Upper lobe of left lung (tissue), 6 donors: ENCODE results near the gene PCSK5. TPM values are rescaled to one million over a fixed set of nuclear protein-coding genes. Genes with fewer than 3 reads are reported as not detected.

Source experiments
- ATAC-seq, 2 donors: fragments of 200-7000 bp; cut with Tn5 transposase; one replicate each; pipeline ENCODE4 v1.9.1; 2022; ENCODE audit warnings: mild to moderate bottlenecking in 2 of 2, moderate library complexity in 2 of 2; ENCODE audit not compliant: low FRiP score in 2 of 2
- DNase-seq, 2 donors: peaks; one replicate each; pipeline ENCODE4 v3.0.0-alpha.2; 2019 to 2020
- H3K27ac ChIP-seq, 4 donors: fragments of 200-600 bp; sonication (generic); one replicate each; pipeline ENCODE4 v1.5.1; 2016 to 2019
- H3K27me3 ChIP-seq, 4 donors: fragments of 200-600 bp; sonication (generic); one replicate each; pipeline ENCODE4 v1.5.1; 2017 to 2019
- H3K36me3 ChIP-seq, 4 donors: fragments of 200-600 bp; sonication (generic); one replicate each; pipeline ENCODE4 v1.5.1; 2016 to 2019
- H3K4me1 ChIP-seq, 4 donors: fragments of 200-600 bp; sonication (generic); one replicate each; pipeline ENCODE4 v1.5.1; 2018 to 2019
- H3K4me3 ChIP-seq, 4 donors: fragments of 200-600 bp; sonication (generic); one replicate each; pipeline ENCODE4 v1.5.1; 2017 to 2019; ENCODE audit warnings: mild to moderate bottlenecking in 2 of 4, moderate library complexity in 1 of 4
- H3K9me3 ChIP-seq, 4 donors: fragments of 200-600 bp; sonication (generic); one replicate each; pipeline ENCODE4 v1.5.1; 2018 to 2019
- CTCF ChIP-seq, 6 experiments: fragments of 450-650 bp in 4 of 6; fragments of 200-600 bp in 2 of 6; sonication (generic) in 2 of 6; IDR thresholded peaks; one replicate each; pipeline ENCODE4 v1.5.1; 2016 to 2019; ENCODE audit warnings: antibody characterized with exemption in 6 of 6
- EP300 ChIP-seq, 4 donors: sonication (generic); formaldehyde crosslinking; IDR thresholded peaks; one replicate each; pipeline ENCODE4 v1.5.1; 2017; ENCODE audit warnings: antibody characterized with exemption in 4 of 4, control low read depth in 2 of 4
- POLR2A ChIP-seq, 4 donors: fragments of 450-650 bp; IDR thresholded peaks; one replicate each; pipeline ENCODE4 v1.5.1; 2016 to 2017; ENCODE audit warnings: antibody characterized with exemption in 4 of 4, mild to moderate bottlenecking in 2 of 4
- POLR2AphosphoS5 ChIP-seq, 2 donors: sonication (generic); formaldehyde crosslinking; IDR thresholded peaks; one replicate each; pipeline ENCODE4 v1.5.1; 2017; ENCODE audit warnings: antibody characterized with exemption in 2 of 2
- WGBS, 2 donors: methylation state at CpG; one replicate each; pipeline ENCODE4 v1.1.5; 2017 to 2018; 5-methylcytosine and 5-hydroxymethylcytosine counted together
- total RNA-seq, 6 donors: library from RNA; depleted of rRNA in 4 of 6; stranded (reverse); fragments of >200 nt in 4 of 6; gene quantifications; one replicate each; pipeline versions ENCODE4 v1.1.0 to v1.2.1, GENCODE V29; 2016 to 2021
- donor health status: DM: no; HTN: no; CAD: no; lungs with moderate emphysema.
- donor health status: DM: no; HTN: yes; CAD: no; lungs with severe emphysema.

The PCSK5 gene
- total RNA-seq, 6 donors from 2014 or later, result 12.8 to 29.2 (median 18.3) TPM

- Histone ChIP-seq H3K27me3 (no peaks in the 10 kb centered on the region), H3K4me3 (no peak overlapping the region), H3K9me3 (no peaks in the 10 kb centered on the region), H3K36me3 (no peaks in the 10 kb centered on the region), H3K4me1 (no peaks in the 10 kb centered on the region), H3K27ac (no peak overlapping the region)
- DNase-seq, result peak; percentile 16 to 58
- WGBS, 2 donors, result 66 to 79% methylated on average over 7 to 12 of the region's 12 CpGs
- ATAC-seq, result peak in 1 of 2 donors; percentile 81
- no peak for TF ChIP-seq POLR2AphosphoS5 (IDR thresholded peaks at IDR 0.05)
- TF ChIP-seq CTCF (IDR thresholded peaks at IDR 0.05), result no peak
- no peak for TF ChIP-seq POLR2A (IDR thresholded peaks at IDR 0.05)
- no peak for TF ChIP-seq EP300 (IDR thresholded peaks at IDR 0.05)
Measured at GRCh38 chr9:76018235-76018634, 127.8 kb downstream of the PCSK5 start.

- ATAC-seq (no peak), DNase-seq (no peak)
- TF ChIP-seq POLR2AphosphoS5 (IDR thresholded peaks at IDR 0.05), result no peak
- TF ChIP-seq POLR2A (IDR thresholded peaks at IDR 0.05), result no peak
- no peak for TF ChIP-seq EP300 (IDR thresholded peaks at IDR 0.05)
- TF ChIP-seq CTCF (IDR thresholded peaks at IDR 0.05), result no peak
- WGBS, 2 donors, result 56 to 63% methylated on average over 2 of the region's 2 CpGs
- Histone ChIP-seq H3K27ac (no peak overlapping the region), H3K9me3 (no peaks in the 10 kb centered on the region), H3K36me3 (no peaks in the 10 kb centered on the region), H3K4me3 (no peak overlapping the region), H3K27me3 (no peaks in the 10 kb centered on the region), H3K4me1 (no peaks in the 10 kb centered on the region)
Measured at GRCh38 chr9:76018761-76019160, 128.3 kb downstream of the PCSK5 start.

GRCh38 chr9:76020652-76021051 is 130.2 kb downstream of the PCSK5 start:
- no peak for DNase-seq
- H3K9me3 ChIP-seq, result no peaks in the 10 kb centered on the region
- H3K36me3 ChIP-seq, result no peaks in the 10 kb centered on the region
- no peaks in the 10 kb centered on the region for H3K27me3 ChIP-seq
- H3K4me1 ChIP-seq, result no peaks in the 10 kb centered on the region
- ATAC-seq, result no peak
- WGBS, 2 donors, result 68 to 69% methylated on average over 10 of the region's 10 CpGs
- H3K4me3 ChIP-seq, result no peak overlapping the region
- no peak overlapping the region for H3K27ac ChIP-seq
- no peak for TF ChIP-seq EP300 (IDR thresholded peaks at IDR 0.05)
- TF ChIP-seq POLR2A (IDR thresholded peaks at IDR 0.05), result no peak
- TF ChIP-seq CTCF (IDR thresholded peaks at IDR 0.05), result no peak
- TF ChIP-seq POLR2AphosphoS5 (IDR thresholded peaks at IDR 0.05), result no peak

DNA sequence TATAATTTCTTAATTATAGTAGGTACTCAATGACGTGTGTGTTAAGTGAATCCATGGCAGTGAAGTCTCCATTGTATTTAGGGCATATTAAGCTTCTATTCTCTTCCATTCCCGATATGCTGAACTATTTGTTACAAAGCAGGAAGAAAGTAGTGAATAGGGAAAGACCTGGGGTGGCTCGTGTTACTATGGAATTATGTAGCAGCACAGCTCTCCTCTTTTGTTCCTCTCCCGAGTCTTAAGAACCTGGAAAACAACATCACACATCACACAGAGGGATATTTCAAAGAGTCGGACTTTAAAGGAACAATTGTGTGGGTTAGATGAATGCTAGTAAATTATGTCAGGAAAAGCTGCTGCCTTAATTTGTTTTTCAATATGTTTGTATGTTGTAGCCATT is 131.8 kb downstream of the PCSK5 start:
- Histone ChIP-seq H3K36me3 (peaks cover 0 to 7% (median 0%) of the 10 kb centered on the region in 4 donors), H3K4me1 (no peaks in the 10 kb centered on the region), H3K4me3 (no peak overlapping the region), H3K27ac (no peak overlapping the region), H3K9me3 (no peaks in the 10 kb centered on the region), H3K27me3 (no peaks in the 10 kb centered on the region)
- no peak for TF ChIP-seq CTCF (IDR thresholded peaks at IDR 0.05)
- no peak for TF ChIP-seq EP300 (IDR thresholded peaks at IDR 0.05)
- TF ChIP-seq POLR2AphosphoS5 (IDR thresholded peaks at IDR 0.05), result no peak
- TF ChIP-seq POLR2A (IDR thresholded peaks at IDR 0.05), result no peak
- WGBS, 2 donors, result 81 to 92% methylated on average over 5 of the region's 5 CpGs
- no peak for DNase-seq
- no peak for ATAC-seq

DNA sequence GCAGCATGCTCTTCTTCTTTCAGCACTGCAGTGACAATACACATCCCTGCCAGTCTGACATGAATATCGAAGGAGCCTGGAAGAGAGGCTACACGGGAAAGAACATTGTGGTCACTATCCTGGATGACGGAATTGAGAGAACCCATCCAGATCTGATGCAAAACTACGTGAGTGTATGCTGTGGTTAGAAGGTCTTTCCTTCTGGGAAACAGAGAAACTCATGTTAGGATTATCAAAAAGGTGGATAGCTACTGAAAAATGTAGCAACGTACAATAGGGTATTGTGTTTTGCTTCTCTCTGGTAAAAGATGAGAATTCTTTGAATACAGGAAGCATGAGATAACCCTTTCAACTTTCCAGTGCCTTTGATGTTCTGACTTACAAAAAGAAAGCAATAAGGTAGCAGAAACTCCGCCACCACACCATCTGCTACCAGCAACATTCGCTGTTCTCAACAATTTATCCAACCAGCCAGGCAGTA is 133.3 kb downstream of the PCSK5 start:
- DNase-seq, result no peak
- WGBS, 2 donors, result 61 to 66% methylated on average over 7 of the region's 7 CpGs
- no peaks in the 10 kb centered on the region for H3K4me1 ChIP-seq
- no peak overlapping the region for H3K4me3 ChIP-seq
- ATAC-seq, result no peak
- H3K9me3 ChIP-seq, result no peaks in the 10 kb centered on the region
- TF ChIP-seq EP300 (IDR thresholded peaks at IDR 0.05), result no peak
- H3K27ac ChIP-seq, result no peak overlapping the region
- H3K36me3 ChIP-seq, result peaks cover 0 to 8% (median 0%) of the 10 kb centered on the region in 4 donors
- H3K27me3 ChIP-seq, result no peaks in the 10 kb centered on the region
